ENCODE results near the gene ARHGEF6.

GRCh38 chrX:136810493-136810892 lies 29.8 kb upstream of the ARHGEF6 start:
- TF ChIP-seq POLR2AphosphoS5 (IDR thresholded peaks at IDR 0.05) (no peak), EP300 (conservative IDR thresholded peaks at IDR 0.05; ENCODE audit: poor library complexity, severe bottlenecking) (no peak), CTCF (IDR thresholded peaks at IDR 0.05; ENCODE audit: poor library complexity, severe bottlenecking) (no peak), EZH2 (IDR thresholded peaks at IDR 0.05; ENCODE audit: borderline replicate concordance, insufficient read depth, low read length, poor library complexity, severe bottlenecking) (no peak), TAF1 (IDR thresholded peaks at IDR 0.05; ENCODE audit: low read depth) (no peak), RAD21 (conservative IDR thresholded peaks at IDR 0.05) (no peak), REST (IDR thresholded peaks at IDR 0.05; ENCODE audit: borderline replicate concordance) (no peak), SMC3 (conservative IDR thresholded peaks at IDR 0.05; ENCODE audit: poor library complexity) (no peak), MXI1 (conservative IDR thresholded peaks at IDR 0.05; ENCODE audit: poor library complexity, severe bottlenecking) (no peak)
